Measurements from ENCODE around the gene EPB41L2.
"Not testable (repeated sequence)": the region's sequence is repeated elsewhere in the genome, so short reads cannot be mapped to it uniquely, and the experiment has no call there.

The EPB41L2 gene

DNA sequence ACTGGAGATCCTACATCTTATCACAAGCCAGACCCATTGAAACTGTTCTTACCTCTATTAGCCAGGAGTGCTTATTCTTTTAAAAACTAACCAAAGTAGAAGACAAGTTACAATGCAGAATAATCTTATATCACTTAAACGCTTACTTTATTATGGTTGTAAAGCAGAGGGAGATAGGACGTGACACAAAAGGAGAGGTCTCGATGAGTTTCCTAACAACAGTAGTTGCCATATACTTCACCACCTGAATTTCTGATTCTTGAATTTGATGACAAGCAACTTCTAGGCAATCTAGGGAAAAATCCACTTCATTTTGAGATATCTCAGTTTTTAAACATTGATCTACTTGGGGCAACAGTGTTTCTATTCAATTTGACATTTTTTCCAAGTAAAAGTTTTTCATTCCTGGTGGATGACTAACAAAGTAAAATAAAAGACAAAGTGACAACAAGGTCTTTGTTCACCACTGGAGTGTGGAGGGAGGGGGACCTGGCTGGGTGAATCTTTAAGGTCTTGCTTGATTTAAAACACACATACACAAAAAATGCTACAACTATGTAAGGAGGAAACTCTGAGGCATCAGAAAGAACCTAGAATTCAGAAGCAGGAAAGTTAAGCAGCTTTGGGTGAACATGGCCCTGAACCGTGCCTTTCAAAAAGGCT is 125.0 kb downstream of the EPB41L2 start:
- no peak for DNase-seq

DNA sequence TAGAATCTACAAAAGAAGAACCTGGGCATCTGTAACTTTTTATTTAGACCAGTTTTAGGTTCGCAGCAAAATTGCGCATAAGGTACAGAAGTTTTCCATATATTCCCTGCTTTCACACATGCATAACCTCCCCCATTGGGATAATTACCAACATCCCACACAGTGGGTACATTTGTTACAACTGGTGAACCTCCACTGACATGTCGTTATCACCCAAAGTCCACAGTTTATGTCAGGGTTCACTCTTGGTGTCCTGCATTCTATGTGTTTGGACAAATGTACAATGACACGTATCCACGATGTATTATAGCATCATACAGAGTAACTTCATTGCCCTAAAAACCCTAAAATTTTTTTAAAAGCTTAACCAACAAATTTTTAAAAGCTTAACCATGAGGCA is 126.1 kb downstream of the EPB41L2 start:
- DNase-seq: no peak

DNA sequence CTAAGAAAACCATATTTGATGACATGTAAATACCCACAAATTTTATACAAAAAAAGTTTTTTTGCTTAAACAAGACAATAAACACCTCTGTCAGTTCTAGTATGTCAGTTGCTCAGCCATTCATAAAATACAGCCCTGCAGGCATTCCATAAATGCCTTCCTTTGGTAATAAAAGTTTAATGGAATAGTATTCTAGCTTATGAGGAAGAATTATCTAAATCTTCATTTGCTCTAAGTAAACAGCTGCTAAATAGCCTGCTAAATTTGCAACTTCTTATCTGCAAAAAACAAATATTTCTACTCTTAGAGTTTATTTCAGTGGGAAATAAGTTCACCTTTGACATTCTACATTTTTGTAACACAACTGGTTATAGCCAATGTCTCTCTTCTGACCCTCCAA is 127.1 kb downstream of the EPB41L2 start:
- DNase-seq: no peak

DNA sequence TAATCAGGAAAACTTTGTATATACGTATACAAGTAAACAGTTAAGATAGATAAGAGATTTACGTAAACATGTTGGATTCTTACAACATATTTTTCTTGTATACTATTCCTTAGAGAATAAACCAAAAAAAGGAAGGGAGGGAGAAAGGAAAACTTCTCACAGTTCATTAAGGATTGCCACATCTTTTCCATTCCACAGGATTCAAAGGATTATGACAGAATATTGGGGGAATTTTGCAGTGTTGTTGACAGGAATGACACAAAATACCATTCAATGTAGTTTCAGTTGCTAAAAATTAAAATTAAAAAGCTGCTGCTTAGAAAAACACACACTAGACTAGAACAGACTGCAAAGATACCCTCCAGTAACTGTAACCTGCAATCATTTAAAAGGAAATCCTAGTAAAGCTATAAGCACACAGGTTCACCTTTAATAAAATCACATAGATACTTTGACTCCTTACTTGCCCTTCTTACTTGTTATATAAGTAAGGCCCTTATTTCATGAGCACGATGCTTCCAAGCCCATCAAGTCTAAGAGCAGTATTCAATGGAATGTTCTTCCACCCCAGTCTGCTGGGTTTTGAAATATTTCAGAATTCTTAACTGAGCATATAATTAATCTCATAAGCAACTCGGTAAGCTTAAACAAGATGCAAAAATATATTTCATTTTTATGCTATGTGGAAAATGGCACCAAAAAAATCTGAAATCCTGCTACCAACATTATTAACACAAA is 128.0 kb downstream of the EPB41L2 start:
- DNase-seq: no peak

DNA sequence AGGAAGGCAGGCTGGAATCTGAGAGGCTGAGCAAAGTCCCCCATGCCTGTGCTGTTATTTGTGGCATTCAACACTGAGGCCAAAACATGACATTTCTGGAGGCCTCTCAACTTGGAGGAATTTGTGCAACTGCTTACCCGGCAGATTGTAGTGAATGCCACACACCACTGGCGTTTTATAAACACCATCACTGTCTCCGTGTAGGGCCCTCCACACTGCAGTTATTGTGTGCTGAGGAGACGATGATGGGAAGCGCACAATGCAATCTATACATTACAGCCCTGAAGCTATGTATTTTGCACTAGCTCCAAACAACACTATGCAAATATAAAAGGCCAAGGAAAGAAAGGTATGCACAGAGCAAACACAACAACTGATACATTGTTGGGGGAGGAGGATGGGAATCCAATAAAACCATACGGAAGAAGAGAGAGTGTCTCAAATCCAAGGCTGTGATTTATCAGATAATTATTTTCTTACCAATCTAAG is 129.3 kb downstream of the EPB41L2 start:
- no peak for DNase-seq

DNA sequence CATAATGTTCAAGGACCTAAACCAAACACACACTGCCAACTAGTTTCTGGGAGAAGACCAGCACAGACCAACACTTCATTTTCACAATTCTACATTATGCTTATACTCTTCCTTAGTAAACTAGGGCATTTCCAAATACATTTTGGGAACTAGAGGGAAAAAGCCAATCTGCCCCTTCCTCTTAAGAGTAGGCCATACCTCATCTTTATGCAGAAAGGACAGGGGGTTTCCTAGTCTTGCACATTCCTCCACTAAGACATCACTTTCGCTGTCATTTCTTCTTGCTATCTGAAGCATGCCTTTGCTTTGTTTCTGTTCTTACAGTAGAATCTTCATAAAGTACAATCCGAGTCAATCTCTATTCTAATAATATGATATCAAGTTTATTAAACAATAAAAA is 130.1 kb downstream of the EPB41L2 start:
- no peak for DNase-seq

DNA sequence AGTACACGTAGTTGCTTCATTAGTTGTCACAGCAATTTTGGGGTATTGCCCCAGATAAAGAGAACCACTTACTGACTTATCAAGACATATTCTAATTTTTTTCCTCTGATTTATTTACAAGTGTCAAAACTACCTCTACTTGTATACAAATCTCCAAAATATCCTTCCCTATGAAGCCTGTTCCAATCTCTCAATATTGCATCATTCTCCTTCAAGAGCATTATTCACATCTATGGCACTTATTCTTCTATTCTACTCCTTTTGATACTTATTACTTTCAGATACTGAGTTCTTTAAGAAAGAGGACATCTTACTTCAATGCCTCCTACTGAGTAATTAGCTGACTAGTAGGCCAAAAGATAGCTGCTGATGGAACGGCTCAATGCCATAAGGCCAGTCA is 130.6 kb downstream of the EPB41L2 start:
- no peak for DNase-seq

DNA sequence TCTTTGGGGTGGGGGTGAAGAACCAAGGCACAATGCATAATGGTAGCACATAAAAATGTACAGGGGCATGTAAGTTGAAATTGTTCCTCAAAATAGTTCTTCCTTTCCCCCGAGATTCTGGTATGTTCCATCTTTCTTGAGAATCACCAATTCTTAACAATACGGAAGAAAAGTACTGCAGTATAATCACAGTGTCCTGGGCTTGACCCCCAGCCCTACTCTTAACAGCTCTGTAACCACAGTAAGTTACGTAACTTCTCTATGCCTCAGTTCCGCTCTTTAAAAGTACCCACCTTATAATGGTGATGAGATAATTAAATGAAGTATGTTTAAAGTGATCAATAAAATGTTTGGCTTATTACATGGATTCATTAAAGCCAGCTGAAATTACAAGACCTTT is 131.4 kb downstream of the EPB41L2 start:
- peak; percentile 50 to 53 for DNase-seq

DNA sequence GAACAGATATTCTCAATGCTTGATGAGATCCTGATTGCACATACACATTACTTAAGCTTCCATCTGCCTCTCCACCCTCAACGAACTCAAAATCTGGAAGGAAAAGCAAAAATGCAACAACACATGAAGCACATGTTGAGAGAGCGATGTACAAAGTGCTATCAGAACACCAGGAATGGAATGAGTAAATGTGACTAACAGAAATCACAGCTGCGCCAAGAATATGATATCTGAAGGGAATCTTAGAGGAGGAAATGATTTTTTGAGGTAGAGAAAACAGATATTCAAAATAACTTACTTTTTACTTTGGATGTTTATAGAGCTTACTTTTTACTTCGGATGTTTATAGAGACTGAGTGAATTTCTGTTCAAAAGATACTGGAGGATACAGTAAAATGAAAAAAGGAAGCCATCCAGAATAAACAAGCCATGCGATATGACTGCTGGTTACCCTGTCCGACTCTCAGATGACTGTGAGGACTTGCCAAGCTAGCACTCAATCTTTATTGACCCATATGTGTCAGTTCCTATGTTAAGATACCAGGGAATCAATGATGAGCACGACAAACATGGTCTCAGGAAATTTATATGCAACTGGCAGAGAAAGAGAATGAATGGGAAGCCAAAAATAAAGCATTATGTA is 133.9 kb downstream of the EPB41L2 start:
- DNase-seq: no peak

DNA sequence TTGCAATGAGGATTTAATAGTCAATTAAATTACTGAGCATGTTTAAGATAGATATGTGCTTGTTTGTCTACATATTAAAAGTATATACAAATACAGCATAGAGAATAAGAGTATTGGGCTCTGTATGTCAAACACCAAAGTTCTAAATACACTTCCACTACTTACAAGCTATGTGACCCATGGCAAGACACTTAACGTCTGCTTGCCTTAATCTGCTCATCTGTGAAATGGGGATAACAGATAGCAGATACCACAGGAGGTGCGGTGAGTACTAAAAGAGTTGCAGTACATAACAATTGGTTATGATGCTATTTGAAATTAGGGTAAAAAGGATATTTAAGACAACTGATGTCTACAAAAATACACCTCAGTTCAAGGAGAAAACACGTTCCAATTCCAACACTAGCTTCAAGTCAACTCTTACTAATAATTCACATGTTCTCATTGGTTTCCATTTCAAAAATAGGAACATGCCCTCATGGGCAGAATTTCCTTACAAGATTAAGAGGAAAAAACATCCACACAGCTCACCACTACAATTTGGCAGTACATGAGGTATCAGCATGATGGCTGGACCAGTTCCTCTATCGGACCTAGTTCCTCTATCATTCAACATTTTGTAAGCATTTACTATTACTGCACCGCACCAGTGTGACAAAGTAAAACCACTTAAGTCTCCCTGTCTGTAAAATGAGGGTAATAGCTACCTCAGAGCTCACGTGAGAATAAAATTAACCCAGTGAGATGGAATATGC is 134.7 kb downstream of the EPB41L2 start:
- DNase-seq: peak; percentile 88 to 90

DNA sequence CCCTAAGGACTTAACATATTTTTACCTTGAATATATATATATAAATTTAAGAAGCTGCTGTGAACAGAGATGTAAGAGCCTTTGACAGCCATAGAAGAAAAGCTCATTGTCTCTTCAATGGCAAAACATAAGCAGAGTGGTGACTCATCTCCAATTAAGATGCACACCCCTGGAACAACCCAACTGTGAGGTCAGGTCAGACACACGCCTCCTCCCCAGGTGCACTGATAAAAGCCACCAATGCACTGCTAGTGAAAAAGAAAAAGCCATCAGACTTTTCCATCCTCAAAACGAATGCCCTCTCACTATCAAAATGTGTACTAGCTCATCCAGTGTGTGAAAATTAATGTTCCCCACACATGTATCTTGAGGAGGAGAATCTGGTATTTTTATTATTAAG is 135.7 kb downstream of the EPB41L2 start:
- DNase-seq: no peak

DNA sequence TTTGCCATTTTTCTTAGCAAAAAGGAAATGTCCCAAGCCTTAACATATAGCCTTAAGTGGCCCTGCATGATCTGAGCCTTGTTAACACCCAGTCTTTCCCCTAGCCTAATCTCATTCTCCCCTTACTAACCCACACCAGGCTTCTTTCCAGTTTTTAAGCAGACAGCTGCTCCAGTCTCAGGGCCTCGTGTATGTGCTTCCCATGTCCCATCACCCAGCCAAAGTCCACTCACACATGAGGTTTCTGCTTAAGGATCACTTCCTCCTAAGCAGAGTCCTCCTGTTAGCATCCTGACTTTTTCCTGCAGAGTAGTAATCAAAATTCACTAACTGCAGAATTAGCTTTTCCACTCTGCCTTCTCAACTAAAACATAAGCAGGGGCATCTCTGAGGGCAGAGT is 139.7 kb downstream of the EPB41L2 start:
- DNase-seq: no peak

DNA sequence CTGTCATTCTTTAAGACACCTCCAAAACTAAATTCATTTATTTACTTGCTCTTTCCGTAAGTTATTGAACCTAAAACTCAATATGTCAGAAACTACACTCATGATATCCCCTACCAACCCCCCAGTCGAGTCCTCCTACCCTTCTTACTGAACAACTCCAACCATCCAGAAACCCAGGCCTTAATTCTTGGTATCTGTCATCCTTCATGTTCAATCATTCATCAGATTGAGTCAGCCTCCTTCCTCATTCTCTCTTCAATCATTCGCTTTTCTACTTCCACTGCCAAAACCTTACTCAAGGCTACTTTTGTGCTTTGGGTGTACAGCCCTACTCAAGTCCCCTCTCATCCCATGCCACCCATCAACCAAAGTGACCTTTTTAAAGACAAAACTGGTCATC is 140.1 kb downstream of the EPB41L2 start:
- DNase-seq: no peak

DNA sequence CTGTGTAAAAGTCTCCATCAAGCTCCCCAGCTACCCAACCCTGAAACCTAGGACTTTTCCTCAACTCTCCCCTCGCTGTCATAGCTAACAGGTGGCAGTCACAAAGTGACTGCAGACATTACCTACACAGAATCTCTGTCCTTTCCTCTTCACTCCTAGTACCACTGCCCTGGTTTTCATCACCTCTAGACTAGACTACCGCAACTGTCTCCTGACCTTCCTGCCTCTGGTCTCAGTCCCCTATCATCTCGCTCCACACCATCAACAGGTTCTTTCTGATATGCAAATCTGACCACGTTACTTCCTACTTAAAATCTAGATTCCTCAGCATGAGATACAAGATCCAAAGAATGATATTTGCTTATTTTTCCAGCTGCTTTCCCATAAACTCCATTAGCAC is 142.1 kb downstream of the EPB41L2 start:
- no peak for DNase-seq

DNA sequence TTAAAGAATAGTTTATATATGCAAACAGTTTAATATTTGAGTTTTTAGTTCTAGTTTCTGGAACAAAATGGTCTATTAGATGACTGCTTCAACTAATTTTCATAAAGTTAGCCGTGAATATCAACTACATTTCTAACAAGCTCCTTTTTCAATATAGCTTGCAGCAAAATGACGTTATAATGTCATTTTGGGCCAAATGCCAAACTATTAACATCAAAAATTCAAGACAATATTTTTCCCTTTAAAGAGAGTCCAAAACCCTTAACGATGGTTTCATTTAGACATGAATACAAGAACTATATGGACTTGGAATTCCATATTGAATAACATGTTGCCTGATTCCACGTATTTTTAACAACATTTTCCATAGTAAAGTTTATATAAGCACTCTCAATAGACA is 144.9 kb downstream of the EPB41L2 start:
- no peak for DNase-seq

DNA sequence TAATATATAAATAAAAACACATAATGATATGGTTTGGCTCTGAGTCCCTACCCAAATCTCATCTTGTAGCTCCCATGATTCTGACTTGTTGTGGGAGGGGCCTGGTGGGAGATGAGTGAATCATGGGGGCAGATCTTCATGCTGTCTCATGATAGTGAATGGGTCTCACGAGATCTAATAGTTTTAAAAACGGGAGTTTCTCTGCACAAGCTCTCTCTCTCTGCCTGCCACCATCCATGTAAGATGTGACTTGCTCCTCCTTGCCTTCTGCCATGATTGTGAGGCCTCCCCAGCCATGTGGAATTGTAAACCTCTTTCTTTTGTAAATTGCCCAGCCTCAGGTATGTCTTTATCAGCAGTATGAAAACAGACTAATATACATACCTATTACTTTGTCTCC is 147.4 kb downstream of the EPB41L2 start:
- not testable (repeated sequence) for DNase-seq

DNA sequence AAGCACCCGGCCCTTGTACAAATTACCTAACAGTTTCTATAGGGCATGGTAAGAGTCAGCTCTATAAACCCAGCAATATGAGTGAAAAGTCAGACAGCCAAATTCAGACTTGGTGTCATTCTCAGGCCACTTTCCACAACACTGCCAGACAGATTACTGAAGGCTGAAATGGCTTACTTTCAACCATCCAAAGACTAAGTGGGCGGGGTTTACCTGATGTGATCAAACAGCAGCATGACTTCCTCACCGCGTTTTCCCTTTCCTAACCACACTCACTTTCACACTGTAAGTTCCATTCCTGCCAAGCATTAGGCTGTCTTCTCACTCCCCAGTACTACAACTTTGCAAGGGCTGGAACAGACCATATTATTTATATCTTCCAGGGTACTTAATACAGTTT is 149.9 kb downstream of the EPB41L2 start:
- DNase-seq: no peak

DNA sequence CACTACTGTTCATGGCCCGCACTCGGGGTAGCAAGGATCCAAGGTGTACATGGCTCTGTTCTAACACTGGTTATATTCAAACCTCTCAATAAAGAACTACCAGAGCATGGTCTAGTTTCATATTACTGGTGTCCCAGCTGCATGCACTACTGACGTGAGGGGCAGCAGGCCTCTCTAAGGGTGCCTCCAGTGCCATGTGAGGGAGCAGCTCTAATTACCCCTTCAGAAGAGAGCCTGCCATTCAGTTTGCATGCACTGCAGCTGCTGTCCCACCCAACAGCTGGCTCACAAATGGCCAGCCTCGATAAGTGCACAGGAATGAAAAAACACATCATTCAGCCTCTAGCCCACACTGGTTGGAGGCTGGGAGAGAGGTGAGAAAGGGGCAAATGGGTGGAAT is 150.6 kb downstream of the EPB41L2 start:
- no peak for DNase-seq

DNA sequence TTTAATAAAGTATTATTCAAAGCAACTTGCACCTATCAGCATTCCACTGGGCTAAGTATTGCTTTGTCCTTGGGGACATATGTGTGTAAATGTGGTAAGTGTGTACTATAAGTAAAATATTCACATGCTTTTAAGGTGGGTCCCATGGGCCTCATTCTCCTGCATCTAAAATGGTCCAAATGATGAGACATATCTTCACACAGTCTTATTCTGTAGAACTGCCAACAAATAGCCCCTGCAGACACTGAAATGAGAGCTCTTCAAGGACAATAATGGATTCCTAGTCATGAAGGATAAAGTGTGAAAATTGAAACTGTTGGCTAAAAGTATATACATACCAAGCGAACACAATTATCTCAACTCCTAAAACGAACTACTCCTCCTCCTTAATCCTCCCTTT is 154.1 kb downstream of the EPB41L2 start:
- no peak for DNase-seq

DNA sequence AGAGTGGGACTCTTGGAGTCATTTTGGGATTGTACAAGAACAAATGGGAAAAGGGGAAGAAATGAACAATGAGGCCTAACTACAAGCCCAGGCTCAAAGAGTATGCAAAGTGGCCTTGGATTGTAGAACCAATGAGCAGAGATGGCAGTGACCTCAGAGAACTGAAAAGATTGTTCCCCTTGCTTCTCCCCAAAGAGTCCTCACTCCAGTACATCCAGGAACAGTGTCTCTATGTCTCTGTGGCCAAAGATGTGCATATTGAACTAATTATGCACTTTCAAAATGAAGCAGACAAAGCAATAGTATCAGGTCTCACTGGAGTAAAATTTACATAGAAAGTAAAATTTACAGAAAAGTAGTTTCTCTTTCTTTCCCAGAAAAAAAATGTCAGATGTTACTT is 154.9 kb downstream of the EPB41L2 start:
- no peak for DNase-seq

DNA sequence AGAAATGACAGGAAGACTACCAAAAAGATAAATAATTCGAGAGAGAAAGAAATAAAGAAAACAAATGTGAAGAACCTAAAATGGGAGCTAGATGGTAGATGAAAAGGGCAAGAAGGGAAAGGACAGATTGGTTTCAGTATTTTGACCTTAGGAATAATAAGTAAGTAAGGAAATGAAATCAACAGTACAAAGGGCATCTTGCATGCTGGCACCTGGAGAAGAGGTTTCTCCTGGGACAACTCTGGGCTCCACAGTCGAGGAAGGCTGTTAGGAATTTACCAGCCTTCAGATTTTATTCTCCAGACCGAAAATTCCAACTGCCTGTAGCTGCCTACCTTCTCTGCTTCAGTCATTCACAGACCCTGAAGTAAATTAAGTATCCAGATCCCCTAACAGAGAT is 155.4 kb downstream of the EPB41L2 start:
- no peak for DNase-seq

DNA sequence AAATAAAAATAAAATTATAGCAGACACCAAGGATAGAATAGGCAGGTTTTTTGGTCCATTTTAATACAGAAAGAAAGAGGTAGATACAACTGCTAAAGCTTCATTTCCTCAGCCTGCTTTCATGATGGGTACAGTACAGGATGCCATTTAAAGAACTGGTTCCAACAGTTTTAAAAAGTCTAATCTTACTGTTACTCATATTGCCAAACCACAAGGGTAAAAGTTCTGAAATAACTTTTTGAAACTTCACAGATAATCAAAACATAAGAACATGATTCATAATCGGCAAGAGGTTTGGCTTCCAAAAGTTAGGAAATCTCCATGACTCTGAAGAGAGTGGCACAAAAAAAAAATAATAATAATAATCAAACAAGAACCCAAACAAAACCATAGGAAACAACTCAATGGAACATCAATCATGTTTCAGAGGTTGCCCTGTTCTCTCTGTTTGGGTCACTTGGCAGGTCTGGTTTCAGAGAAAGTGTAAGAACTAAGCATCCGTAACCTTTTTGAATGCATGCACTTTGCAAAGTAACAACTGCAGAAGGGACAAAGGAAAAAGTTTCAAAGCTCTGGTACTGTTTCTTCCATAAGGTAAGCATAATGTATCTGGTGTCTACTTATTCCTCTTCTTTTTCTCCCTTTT is 156.2 kb downstream of the EPB41L2 start:
- DNase-seq: no peak

DNA sequence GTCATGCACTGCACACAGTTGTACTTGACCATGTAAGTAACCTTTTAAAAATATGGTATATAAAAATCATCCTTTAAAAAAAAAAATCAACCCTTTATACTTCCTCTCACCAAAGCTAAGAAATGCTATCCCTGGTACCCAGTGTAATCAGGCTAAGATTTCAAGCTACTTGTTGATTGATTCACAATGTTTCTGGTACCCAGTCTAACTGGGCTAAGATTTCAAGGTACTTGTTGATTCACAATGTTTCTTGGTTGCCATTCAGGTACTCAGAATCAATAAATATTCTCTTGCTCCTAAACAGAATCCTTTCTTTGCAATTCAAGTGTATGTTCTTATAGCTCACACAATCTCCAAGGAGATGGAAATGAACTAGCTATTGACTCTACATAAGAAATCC is 159.4 kb downstream of the EPB41L2 start:
- no peak for DNase-seq

All from inflammatory macrophage (primary cell).